Upper lobe of left lung (tissue), 4 donors: ENCODE data around the gene PLEKHG3.

ENCODE experiments used
- EP300 ChIP-seq, 4 donors: sonication (generic); formaldehyde crosslinking; IDR thresholded peaks; one replicate each; pipeline ENCODE4 v1.5.1; 2017; ENCODE audit warnings: antibody characterized with exemption in 4 of 4, control low read depth in 2 of 4
- POLR2A ChIP-seq, 4 donors: fragments of 450-650 bp; IDR thresholded peaks; one replicate each; pipeline ENCODE4 v1.5.1; 2016 to 2017; ENCODE audit warnings: antibody characterized with exemption in 4 of 4, mild to moderate bottlenecking in 2 of 4
- POLR2AphosphoS5 ChIP-seq, 2 donors: sonication (generic); formaldehyde crosslinking; IDR thresholded peaks; one replicate each; pipeline ENCODE4 v1.5.1; 2017; ENCODE audit warnings: antibody characterized with exemption in 2 of 2
- TF ChIP-seq, protein P1 (sequence below), 6 experiments: fragments of 450-650 bp in 4 of 6; fragments of 200-600 bp in 2 of 6; sonication (generic) in 2 of 6; IDR thresholded peaks; one replicate each; pipeline ENCODE4 v1.5.1; 2016 to 2019; ENCODE audit warnings: antibody characterized with exemption in 6 of 6

DNA sequence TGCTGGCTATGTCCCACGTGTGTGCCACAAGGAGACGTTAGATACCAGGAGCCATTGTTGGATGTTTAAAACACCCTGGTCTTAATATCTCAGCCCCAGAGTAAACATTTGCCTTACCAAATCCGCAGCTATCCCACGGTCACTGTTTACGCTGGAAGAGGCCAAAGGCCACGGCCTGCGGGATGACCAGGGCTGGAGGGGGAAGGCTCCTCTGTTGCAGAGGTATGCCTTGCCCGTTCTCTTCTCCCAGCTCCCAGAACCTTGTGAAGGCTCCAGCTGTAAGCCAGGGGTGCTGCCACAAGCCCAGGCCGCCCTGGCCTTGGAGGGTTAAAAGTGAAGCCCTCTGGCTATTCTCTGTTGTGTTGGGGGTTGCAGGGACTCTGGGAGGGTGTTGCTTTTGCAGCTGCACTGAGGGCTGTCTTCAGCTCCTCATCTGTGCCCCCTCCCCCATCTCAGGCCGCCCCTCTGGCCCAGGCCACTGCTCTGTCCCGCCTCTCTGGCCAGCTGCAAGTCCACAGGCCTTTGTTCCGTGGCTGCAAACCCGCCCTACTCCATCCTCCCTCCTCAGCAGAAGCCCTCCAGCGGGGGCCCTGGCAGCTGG, 2.5 kb downstream of the PLEKHG3 start:
- TF ChIP-seq, protein P1, sequence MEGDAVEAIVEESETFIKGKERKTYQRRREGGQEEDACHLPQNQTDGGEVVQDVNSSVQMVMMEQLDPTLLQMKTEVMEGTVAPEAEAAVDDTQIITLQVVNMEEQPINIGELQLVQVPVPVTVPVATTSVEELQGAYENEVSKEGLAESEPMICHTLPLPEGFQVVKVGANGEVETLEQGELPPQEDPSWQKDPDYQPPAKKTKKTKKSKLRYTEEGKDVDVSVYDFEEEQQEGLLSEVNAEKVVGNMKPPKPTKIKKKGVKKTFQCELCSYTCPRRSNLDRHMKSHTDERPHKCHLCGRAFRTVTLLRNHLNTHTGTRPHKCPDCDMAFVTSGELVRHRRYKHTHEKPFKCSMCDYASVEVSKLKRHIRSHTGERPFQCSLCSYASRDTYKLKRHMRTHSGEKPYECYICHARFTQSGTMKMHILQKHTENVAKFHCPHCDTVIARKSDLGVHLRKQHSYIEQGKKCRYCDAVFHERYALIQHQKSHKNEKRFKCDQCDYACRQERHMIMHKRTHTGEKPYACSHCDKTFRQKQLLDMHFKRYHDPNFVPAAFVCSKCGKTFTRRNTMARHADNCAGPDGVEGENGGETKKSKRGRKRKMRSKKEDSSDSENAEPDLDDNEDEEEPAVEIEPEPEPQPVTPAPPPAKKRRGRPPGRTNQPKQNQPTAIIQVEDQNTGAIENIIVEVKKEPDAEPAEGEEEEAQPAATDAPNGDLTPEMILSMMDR (IDR thresholded peaks at IDR 0.05) = no peak
- no peak for TF ChIP-seq POLR2A (IDR thresholded peaks at IDR 0.05)
- TF ChIP-seq EP300 (IDR thresholded peaks at IDR 0.05) = no peak
- no peak for TF ChIP-seq POLR2AphosphoS5 (IDR thresholded peaks at IDR 0.05)
